Fibroblast of pulmonary artery (primary cell): ENCODE measurements around the gene SENP8.

ENCODE experiments used
- DNase-seq: peaks from one replicate; pipeline ENCODE4 v3.0.0-alpha.2; 2010; ENCODE audit warnings: low read depth
- H3K4me3 ChIP-seq: replicated peaks from 2 replicates; pipeline ENCODE4 v1.5.1; 2011; ENCODE audit warnings: low read depth, mild to moderate bottlenecking, control low read depth, low read length, moderate library complexity
- TF ChIP-seq, protein P1 (sequence below): IDR thresholded peaks from 2 replicates; pipeline ENCODE4 v1.5.1; 2011; ENCODE audit warnings: mild to moderate bottlenecking, control low read depth, low read length, inconsistent platforms; ENCODE audit errors: missing control alignments

SENP8 gene

GRCh38 chr15:72154316-72154715, 36.1 kb downstream of the SENP8 start:
- TF ChIP-seq, protein P1, sequence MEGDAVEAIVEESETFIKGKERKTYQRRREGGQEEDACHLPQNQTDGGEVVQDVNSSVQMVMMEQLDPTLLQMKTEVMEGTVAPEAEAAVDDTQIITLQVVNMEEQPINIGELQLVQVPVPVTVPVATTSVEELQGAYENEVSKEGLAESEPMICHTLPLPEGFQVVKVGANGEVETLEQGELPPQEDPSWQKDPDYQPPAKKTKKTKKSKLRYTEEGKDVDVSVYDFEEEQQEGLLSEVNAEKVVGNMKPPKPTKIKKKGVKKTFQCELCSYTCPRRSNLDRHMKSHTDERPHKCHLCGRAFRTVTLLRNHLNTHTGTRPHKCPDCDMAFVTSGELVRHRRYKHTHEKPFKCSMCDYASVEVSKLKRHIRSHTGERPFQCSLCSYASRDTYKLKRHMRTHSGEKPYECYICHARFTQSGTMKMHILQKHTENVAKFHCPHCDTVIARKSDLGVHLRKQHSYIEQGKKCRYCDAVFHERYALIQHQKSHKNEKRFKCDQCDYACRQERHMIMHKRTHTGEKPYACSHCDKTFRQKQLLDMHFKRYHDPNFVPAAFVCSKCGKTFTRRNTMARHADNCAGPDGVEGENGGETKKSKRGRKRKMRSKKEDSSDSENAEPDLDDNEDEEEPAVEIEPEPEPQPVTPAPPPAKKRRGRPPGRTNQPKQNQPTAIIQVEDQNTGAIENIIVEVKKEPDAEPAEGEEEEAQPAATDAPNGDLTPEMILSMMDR: no peak
- DNase-seq: no peak
- no peak overlapping the region for H3K4me3 ChIP-seq

GRCh38 chr15:72155003-72155621, 36.9 kb downstream of the SENP8 start:
- H3K4me3 ChIP-seq: peak overlapping the region; percentile 57
- DNase-seq: peak; percentile 42
- TF ChIP-seq, protein P1: no peak

GRCh38 chr15:72155635-72156616, 37.7 kb downstream of the SENP8 start:
- H3K4me3 ChIP-seq: peak overlapping the region; percentile 57
- peak; percentile 87 for DNase-seq
- TF ChIP-seq, protein P1: peak; percentile 92

- no peak overlapping the region for H3K4me3 ChIP-seq
- TF ChIP-seq, protein P1: no peak
- DNase-seq: no peak
These were observed 38.7 kb downstream of the SENP8 start for GRCh38 chr15:72156928-72157327.

DNA sequence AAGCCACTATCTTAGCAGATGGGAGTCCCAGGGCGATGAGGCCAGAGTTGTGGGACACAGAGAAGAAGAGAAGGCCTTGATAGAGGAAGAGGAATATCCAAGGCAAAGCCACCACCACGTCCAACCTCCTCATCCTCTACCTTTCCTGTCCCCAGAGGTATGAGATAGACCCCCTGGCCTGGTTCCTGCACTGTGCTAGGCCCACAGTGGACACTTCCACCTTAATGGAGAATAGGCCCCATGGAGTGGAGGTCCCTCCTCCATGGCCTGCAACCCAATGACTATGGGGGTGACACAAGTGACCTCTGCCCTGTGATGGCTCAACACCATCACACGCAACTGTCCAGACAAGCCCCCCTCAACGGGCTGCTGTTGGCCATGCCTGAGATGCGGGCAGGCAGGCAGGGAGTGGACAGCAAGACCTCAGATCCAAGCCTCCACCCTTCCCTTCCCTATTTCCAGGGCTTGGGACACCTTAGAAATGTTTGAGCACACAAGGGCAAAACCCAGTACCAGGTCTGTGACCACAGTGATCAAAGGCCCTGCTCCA, 42.6 kb downstream of the SENP8 start:
- TF ChIP-seq, protein P1: no peak
- no peak for DNase-seq
- H3K4me3 ChIP-seq: no peak overlapping the region

DNA sequence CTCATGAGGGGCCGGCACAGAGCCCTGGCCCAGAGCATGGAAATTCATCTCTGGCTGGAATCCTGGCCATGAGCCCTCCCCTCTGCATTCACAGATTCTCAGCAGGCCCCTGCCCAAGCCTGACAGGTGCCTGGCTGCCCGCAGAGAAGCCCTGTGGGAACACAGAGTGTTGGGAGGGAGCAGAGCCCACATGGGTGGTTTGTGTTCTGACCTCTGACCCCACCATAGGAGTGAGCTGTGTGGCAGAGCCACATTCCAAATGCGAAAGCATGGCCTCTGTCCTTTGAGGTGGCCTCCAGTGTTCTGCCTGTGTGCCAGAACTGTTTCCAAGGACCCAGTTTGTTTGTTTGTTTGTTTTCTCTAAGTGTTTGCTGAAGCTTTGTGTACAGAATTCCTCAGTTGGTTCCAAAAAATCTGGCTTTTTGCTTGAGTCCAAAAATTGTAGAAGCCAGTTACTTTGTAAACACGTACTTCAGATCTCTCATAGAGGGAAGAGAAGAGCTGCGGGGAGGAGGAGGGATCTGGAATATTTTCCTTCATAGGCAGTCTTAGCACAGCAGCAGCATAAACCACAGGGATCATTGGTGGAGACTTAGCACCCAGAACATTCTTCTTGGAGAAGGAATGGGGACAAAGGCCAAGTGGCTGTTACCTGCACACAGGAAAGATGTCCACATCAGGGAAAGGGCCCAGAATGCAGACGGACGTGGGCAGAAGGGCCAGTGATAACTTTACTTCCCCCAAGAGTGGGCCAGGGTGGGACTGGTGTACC, 43.3 kb downstream of the SENP8 start:
- TF ChIP-seq, protein P1: no peak
- DNase-seq: no peak
- H3K4me3 ChIP-seq: no peak overlapping the region
